Tibial artery (tissue), 4 donors: ENCODE results near the gene CTNNAL1.

Experiments
- DNase-seq, 2 donors: peaks; one replicate each; pipeline ENCODE4 v3.0.0-alpha.2; 2019
- H3K27ac ChIP-seq, 2 donors: fragments of 200-600 bp; sonication (generic) in 1 of 2; 1 replicate in 1 of 2; 2 replicates in 1 of 2; pipeline ENCODE4 v1.5.1; 2018 to 2019; ENCODE audit warnings: mild to moderate bottlenecking in 1 of 2
- H3K27me3 ChIP-seq, 2 donors: fragments of 200-600 bp; sonication (generic) in 1 of 2; one replicate each; pipeline versions ENCODE4 v1.5.1 to v1.6.0; 2016 to 2019
- H3K36me3 ChIP-seq, 3 donors: fragments of 200-600 bp; sonication (generic) in 2 of 3; one replicate each; pipeline ENCODE4 v1.5.1; 2016 to 2019; ENCODE audit warnings: mild to moderate bottlenecking in 2 of 3
- H3K4me1 ChIP-seq, 4 donors: fragments of 200-600 bp; sonication (generic) in 2 of 4; 1 replicate in 3 of 4; 2 replicates in 1 of 4; pipeline ENCODE4 v1.5.1; 2016 to 2019
- H3K4me3 ChIP-seq, 2 donors: fragments of 200-600 bp; sonication (generic) in 1 of 2; 1 replicate in 1 of 2; 2 replicates in 1 of 2; pipeline ENCODE4 v1.5.1; 2018 to 2019; ENCODE audit warnings: mild to moderate bottlenecking in 2 of 2
- H3K9me3 ChIP-seq, 3 donors: fragments of 200-600 bp; sonication (generic) in 1 of 3; one replicate each; pipeline ENCODE4 v1.5.1; 2016 to 2019
- CTCF ChIP-seq, 2 experiments: fragments of 200-600 bp in 1 of 2; fragments of 450-650 bp in 1 of 2; IDR thresholded peaks; one replicate each; pipeline ENCODE4 v1.5.1; 2017 to 2019; ENCODE audit warnings: antibody characterized with exemption in 2 of 2, mild to moderate bottlenecking in 1 of 2, moderate library complexity in 1 of 2
- intact Hi-C: fragments of 100-400 bp; cut with DNase I; formaldehyde crosslinking; loops from one replicate; pipeline ENCODE4 v1.15.0; 2023; ENCODE audit warnings: low total_unique reads

The CTNNAL1 gene

GRCh38 chr9:108913391-108913790 is 99.9 kb downstream of the CTNNAL1 start:
- no peak for TF ChIP-seq CTCF (IDR thresholded peaks at IDR 0.05)
- intact Hi-C loops, result no loop called here
- Histone ChIP-seq H3K36me3 (peaks cover 78 to 96% (median 85%) of the 10 kb centered on the region in 3 donors), H3K27me3 (no peaks in the 10 kb centered on the region), H3K27ac (no peak overlapping the region), H3K4me1 (no peaks in the 10 kb centered on the region), H3K9me3 (no peaks in the 10 kb centered on the region), H3K4me3 (no peak overlapping the region)
- no peak for DNase-seq

GRCh38 chr9:108911820-108912219 is 101.5 kb downstream of the CTNNAL1 start:
- Histone ChIP-seq H3K27ac (no peak overlapping the region), H3K9me3 (no peaks in the 10 kb centered on the region), H3K36me3 (peaks cover 79 to 96% (median 84%) of the 10 kb centered on the region in 3 donors), H3K4me3 (no peak overlapping the region), H3K27me3 (no peaks in the 10 kb centered on the region), H3K4me1 (no peaks in the 10 kb centered on the region)
- no peak for TF ChIP-seq CTCF (IDR thresholded peaks at IDR 0.05)
- no peak for DNase-seq
- intact Hi-C loops, result no loop called here

- H3K4me1 ChIP-seq, result no peaks in the 10 kb centered on the region
- H3K27ac ChIP-seq, result no peak overlapping the region
- DNase-seq, result no peak
- H3K27me3 ChIP-seq, result no peaks in the 10 kb centered on the region
- H3K9me3 ChIP-seq, result no peaks in the 10 kb centered on the region
- TF ChIP-seq CTCF (IDR thresholded peaks at IDR 0.05), result no peak
- peaks cover 81 to 96% (median 85%) of the 10 kb centered on the region in 3 donors for H3K36me3 ChIP-seq
- intact Hi-C loops, result no loop called here
- no peak overlapping the region for H3K4me3 ChIP-seq
Observed at GRCh38 chr9:108910914-108911313, 102.4 kb downstream of the CTNNAL1 start.

GRCh38 chr9:108910402-108910801 is 102.9 kb downstream of the CTNNAL1 start:
- intact Hi-C loops, result no loop called here
- Histone ChIP-seq H3K27me3 (no peaks in the 10 kb centered on the region), H3K36me3 (peaks cover 81 to 96% (median 85%) of the 10 kb centered on the region in 3 donors), H3K4me1 (no peaks in the 10 kb centered on the region), H3K4me3 (no peak overlapping the region), H3K9me3 (no peaks in the 10 kb centered on the region), H3K27ac (no peak overlapping the region)
- no peak for TF ChIP-seq CTCF (IDR thresholded peaks at IDR 0.05)
- no peak for DNase-seq

GRCh38 chr9:108905494-108905893 is 107.8 kb downstream of the CTNNAL1 start:
- Histone ChIP-seq H3K4me1 (no peaks in the 10 kb centered on the region), H3K4me3 (no peak overlapping the region), H3K36me3 (peaks cover 91 to 100% (median 94%) of the 10 kb centered on the region in 3 donors), H3K27me3 (no peaks in the 10 kb centered on the region), H3K9me3 (no peaks in the 10 kb centered on the region), H3K27ac (no peak overlapping the region)
- no peak for DNase-seq
- intact Hi-C loops, result no loop called here
- no peak for TF ChIP-seq CTCF (IDR thresholded peaks at IDR 0.05)

- no peak overlapping the region for H3K27ac ChIP-seq
- H3K4me3 ChIP-seq, result no peak overlapping the region
- TF ChIP-seq CTCF (IDR thresholded peaks at IDR 0.05), result no peak
- intact Hi-C loops, result no loop called here
- DNase-seq, result no peak
- H3K27me3 ChIP-seq, result no peaks in the 10 kb centered on the region
- H3K4me1 ChIP-seq, result no peaks in the 10 kb centered on the region
- peaks cover 88 to 100% (median 92%) of the 10 kb centered on the region in 3 donors for H3K36me3 ChIP-seq
- no peaks in the 10 kb centered on the region for H3K9me3 ChIP-seq
Observed at GRCh38 chr9:108904161-108904560, 109.1 kb downstream of the CTNNAL1 start.
